HEK293T (cell line): ENCODE data around the gene KIF2B.
"Not testable (repeated sequence)": the region's sequence is repeated elsewhere in the genome, so short reads cannot be mapped to it uniquely, and the experiment has no call there.

Experiments used
- CTCF ChIA-PET: fragments of 350-600 bp; formaldehyde crosslinking; extraction: SDS; loops from one replicate; lab custom pipeline; 2021; ENCODE audit warnings: antibody characterized with exemption, inconsistent platforms; lab: Yijun Ruan, JAX
- POLR2A ChIA-PET: fragments of 350-600 bp; formaldehyde crosslinking; extraction: SDS; loops from one replicate; lab custom pipeline; 2020; ENCODE audit warnings: antibody characterized with exemption, inconsistent platforms; lab: Yijun Ruan, JAX
- DNase-seq: peaks from one replicate; pipeline ENCODE4 v3.0.0; 2012; ENCODE audit warnings: mixed read lengths; ENCODE audit errors: extremely low spot score
- ARNT ChIP-seq: fragments of 450-650 bp; IDR thresholded peaks from 2 replicates; pipeline ENCODE4 v1.6.1; 2017; ENCODE audit warnings: mild to moderate bottlenecking
- BHLHE40 ChIP-seq: fragments of 450-650 bp; IDR thresholded peaks from 2 replicates; pipeline ENCODE4 v1.6.1; 2016; ENCODE audit warnings: mild to moderate bottlenecking, moderate library complexity, borderline replicate concordance
- CTBP1 ChIP-seq: fragments of 450-650 bp; IDR thresholded peaks from 2 replicates; pipeline ENCODE4 v1.6.1; 2016; ENCODE audit warnings: borderline replicate concordance
- ELF4 ChIP-seq: fragments of 450-650 bp; IDR thresholded peaks from 2 replicates; pipeline ENCODE4 v1.6.1; 2017; ENCODE audit warnings: antibody characterized with exemption
- FOXA1 ChIP-seq: fragments of 450-650 bp; IDR thresholded peaks from 2 replicates; pipeline ENCODE4 v1.6.1; 2016; ENCODE audit warnings: mild to moderate bottlenecking
- FOXK2 ChIP-seq: fragments of 450-650 bp; IDR thresholded peaks from 2 replicates; pipeline ENCODE4 v1.6.1; 2016; ENCODE audit warnings: mild to moderate bottlenecking
- FOXM1 ChIP-seq: fragments of 450-650 bp; IDR thresholded peaks from 2 replicates; pipeline ENCODE4 v1.6.1; 2017; ENCODE audit warnings: mild to moderate bottlenecking, borderline replicate concordance
- HDGF ChIP-seq: fragments of 450-650 bp; IDR thresholded peaks from 2 replicates; pipeline ENCODE4 v1.6.1; 2017; ENCODE audit warnings: antibody characterized with exemption, borderline replicate concordance
- L3MBTL2 ChIP-seq: fragments of 450-650 bp; conservative IDR thresholded peaks from 2 replicates; pipeline ENCODE4 v1.6.1; 2016; ENCODE audit warnings: mild to moderate bottlenecking
- LEF1 ChIP-seq: fragments of 450-650 bp; IDR thresholded peaks from 2 replicates; pipeline ENCODE4 v1.6.1; 2017; ENCODE audit warnings: mild to moderate bottlenecking, borderline replicate concordance
- NFRKB ChIP-seq: fragments of 450-650 bp; IDR thresholded peaks from 2 replicates; pipeline ENCODE4 v1.6.1; 2016; ENCODE audit warnings: mild to moderate bottlenecking, moderate library complexity
- SP1 ChIP-seq: fragments of 450-650 bp; IDR thresholded peaks from 2 replicates; pipeline ENCODE4 v1.6.1; 2017
- SUZ12 ChIP-seq: fragments of 450-650 bp; IDR thresholded peaks from 2 replicates; pipeline ENCODE4 v1.6.1; 2016; ENCODE audit warnings: mild to moderate bottlenecking
- TARDBP ChIP-seq: fragments of 450-650 bp; IDR thresholded peaks from 2 replicates; pipeline ENCODE4 v1.6.1; 2016
- ZNF384 ChIP-seq: fragments of 450-650 bp; IDR thresholded peaks from 2 replicates; pipeline ENCODE4 v1.6.1; 2016
- TF ChIP-seq, protein P1 (sequence below): fragments of 450-650 bp; IDR thresholded peaks from 2 replicates; pipeline ENCODE4 v1.6.1; 2016

KIF2B gene

DNA sequence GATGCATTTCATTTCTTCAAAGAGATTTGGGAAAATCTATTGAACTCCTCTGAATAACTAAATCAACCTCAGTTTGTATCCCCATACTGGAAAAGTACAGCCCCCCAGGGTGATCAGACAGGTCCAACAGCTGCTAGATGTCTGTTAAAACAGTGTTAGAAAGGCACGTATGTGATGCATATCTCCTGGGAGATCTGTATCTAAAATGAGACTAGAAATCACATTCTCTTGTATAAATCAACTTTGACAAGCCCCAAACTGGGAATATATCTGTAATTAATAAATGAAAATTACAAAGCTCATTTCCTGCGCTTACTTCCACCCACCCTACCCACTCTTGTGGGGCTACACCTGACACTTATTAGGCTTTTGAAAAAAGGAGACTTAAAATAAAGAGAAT is 3.8 kb upstream of the KIF2B start:
- POLR2A ChIA-PET = no interaction called here
- DNase-seq = no peak
- CTCF ChIA-PET = no interaction called here
- TF ChIP-seq NFRKB = no peak

DNA sequence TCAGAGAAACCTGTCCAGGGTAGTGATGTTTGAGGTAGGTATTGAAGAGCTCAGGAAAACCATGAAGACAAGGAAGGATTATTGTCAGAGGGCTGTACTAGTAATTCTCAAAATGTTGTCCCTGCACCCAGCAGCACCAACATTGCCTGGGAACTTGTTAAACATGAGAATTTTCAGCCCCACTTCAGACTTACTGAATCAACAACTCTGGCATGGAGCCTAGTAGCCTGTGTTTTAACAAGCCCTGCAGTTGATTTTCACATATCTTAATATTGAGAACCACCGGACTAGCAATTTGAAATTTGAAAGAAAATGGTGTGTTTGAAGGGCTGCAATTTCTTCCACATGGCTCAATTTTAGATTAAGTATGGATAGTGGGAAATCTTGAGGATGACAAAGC is 2.8 kb upstream of the KIF2B start:
- DNase-seq = no peak
- TF ChIP-seq ARNT = no peak
- no peak for TF ChIP-seq SUZ12
- TF ChIP-seq FOXA1 = no peak
- no peak for TF ChIP-seq NFRKB
- no peak for TF ChIP-seq SP1
- TF ChIP-seq FOXM1 = no peak
- TF ChIP-seq, protein P1, sequence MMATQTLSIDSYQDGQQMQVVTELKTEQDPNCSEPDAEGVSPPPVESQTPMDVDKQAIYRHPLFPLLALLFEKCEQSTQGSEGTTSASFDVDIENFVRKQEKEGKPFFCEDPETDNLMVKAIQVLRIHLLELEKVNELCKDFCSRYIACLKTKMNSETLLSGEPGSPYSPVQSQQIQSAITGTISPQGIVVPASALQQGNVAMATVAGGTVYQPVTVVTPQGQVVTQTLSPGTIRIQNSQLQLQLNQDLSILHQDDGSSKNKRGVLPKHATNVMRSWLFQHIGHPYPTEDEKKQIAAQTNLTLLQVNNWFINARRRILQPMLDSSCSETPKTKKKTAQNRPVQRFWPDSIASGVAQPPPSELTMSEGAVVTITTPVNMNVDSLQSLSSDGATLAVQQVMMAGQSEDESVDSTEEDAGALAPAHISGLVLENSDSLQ = no peak
- TF ChIP-seq ZNF384 = no peak
- TF ChIP-seq FOXK2 = no peak
- no peak for TF ChIP-seq HDGF
- no peak for TF ChIP-seq LEF1
- TF ChIP-seq BHLHE40 = no peak
- TF ChIP-seq L3MBTL2 = no peak
- no peak for TF ChIP-seq TARDBP
- TF ChIP-seq CTBP1 = no peak
- TF ChIP-seq ELF4 = no peak
- ChIA-PET POLR2A (no interaction called here), CTCF (no interaction called here)

DNA sequence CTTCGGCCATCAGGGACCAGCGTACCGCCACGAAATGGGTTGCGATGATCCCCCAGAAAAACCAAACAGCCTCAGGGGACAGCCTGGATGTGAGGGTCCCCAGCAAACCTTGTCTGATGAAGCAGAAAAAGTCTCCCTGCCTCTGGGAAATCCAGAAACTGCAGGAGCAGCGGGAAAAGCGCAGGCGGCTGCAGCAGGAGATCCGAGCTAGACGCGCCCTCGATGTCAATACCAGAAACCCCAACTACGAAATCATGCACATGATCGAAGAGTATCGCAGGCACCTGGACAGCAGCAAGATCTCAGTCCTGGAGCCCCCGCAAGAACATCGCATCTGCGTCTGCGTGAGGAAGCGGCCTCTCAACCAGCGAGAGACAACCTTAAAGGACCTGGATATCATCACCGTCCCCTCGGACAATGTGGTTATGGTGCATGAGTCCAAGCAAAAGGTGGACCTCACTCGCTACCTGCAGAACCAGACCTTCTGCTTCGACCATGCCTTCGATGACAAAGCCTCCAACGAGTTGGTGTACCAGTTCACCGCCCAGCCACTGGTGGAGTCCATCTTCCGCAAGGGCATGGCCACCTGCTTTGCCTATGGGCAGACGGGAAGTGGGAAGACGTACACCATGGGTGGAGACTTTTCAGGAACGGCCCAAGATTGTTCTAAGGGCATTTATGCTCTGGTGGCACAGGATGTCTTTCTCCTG is 769 bp downstream of the KIF2B start:
- no peak for DNase-seq
- POLR2A ChIA-PET = no interaction called here
- no peak for TF ChIP-seq LEF1
- no peak for TF ChIP-seq FOXA1
- no peak for TF ChIP-seq SP1
- TF ChIP-seq, protein P1 = no peak
- TF ChIP-seq HDGF = no peak
- TF ChIP-seq BHLHE40 = no peak
- TF ChIP-seq ELF4 = no peak
- no peak for TF ChIP-seq ARNT
- TF ChIP-seq CTBP1 = no peak
- TF ChIP-seq TARDBP = no peak
- TF ChIP-seq FOXM1 = no peak
- TF ChIP-seq ZNF384 = no peak
- no peak for TF ChIP-seq FOXK2
- TF ChIP-seq SUZ12 = no peak
- TF ChIP-seq NFRKB = no peak
- no peak for TF ChIP-seq L3MBTL2
- CTCF ChIA-PET = no interaction called here

DNA sequence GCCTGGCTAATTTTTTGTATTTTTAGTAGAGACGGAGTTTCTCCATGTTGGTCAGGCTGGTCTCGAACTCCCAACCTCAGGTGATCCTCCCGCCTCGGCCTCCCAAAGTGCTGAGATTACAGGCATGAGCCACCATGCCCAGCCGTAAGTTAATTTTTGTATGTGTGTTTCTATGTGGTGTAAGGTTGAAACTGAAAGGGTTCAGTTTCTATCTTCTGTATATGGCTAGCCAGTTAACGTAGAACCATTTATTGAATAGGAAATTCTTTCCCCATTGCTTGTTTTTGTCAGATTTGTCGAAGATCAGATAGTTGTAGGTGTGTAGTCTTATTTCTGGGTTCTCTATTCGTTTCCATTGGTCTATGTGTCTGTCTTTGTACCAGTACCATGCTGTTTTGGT is 12.0 kb downstream of the KIF2B start:
- POLR2A ChIA-PET, DNase-seq, CTCF ChIA-PET: not testable (repeated sequence)

- TF ChIP-seq L3MBTL2 = no peak
- TF ChIP-seq ZNF384 = no peak
- TF ChIP-seq BHLHE40 = no peak
- no peak for TF ChIP-seq FOXA1
- no peak for TF ChIP-seq SUZ12
- TF ChIP-seq LEF1 = no peak
- no peak for TF ChIP-seq ELF4
- no peak for TF ChIP-seq TARDBP
- CTCF ChIA-PET = no interaction called here
- no peak for DNase-seq
- POLR2A ChIA-PET = no interaction called here
Measured at GRCh38 chr17:53837131-53837530, 14.4 kb downstream of the KIF2B start.

- no peak for TF ChIP-seq FOXK2
- POLR2A ChIA-PET = no interaction called here
- DNase-seq = no peak
- CTCF ChIA-PET = interaction anchor here (0.6 kb wide), 1 partner anchor 485 kb away, joined by 3 read pairs; no protein-coding TSS in a partner anchor
Measured at GRCh38 chr17:53844491-53845107, 21.9 kb downstream of the KIF2B start.

- POLR2A ChIA-PET, CTCF ChIA-PET, DNase-seq: not testable (repeated sequence)
Measured at GRCh38 chr17:53871128-53871527, 48.4 kb downstream of the KIF2B start.
